22Rv1 (cell line): Measurements from ENCODE around the gene ESD.

Source experiments
- H3K27ac ChIP-seq: fragments of 450-650 bp; 2 replicates; pipeline ENCODE4 v1.5.1; 2017
- ZFX ChIP-seq: fragments of 450-650 bp; IDR thresholded peaks from 2 replicates; pipeline ENCODE4 v1.6.1; 2017; ENCODE audit warnings: antibody characterized with exemption, borderline replicate concordance
- TF ChIP-seq, protein P1 (sequence below): fragments of 450-650 bp; IDR thresholded peaks from 2 replicates; pipeline ENCODE4 v1.5.1; 2017; ENCODE audit warnings: mild to moderate bottlenecking

Gene ESD, protein sequence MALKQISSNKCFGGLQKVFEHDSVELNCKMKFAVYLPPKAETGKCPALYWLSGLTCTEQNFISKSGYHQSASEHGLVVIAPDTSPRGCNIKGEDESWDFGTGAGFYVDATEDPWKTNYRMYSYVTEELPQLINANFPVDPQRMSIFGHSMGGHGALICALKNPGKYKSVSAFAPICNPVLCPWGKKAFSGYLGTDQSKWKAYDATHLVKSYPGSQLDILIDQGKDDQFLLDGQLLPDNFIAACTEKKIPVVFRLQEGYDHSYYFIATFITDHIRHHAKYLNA

DNA sequence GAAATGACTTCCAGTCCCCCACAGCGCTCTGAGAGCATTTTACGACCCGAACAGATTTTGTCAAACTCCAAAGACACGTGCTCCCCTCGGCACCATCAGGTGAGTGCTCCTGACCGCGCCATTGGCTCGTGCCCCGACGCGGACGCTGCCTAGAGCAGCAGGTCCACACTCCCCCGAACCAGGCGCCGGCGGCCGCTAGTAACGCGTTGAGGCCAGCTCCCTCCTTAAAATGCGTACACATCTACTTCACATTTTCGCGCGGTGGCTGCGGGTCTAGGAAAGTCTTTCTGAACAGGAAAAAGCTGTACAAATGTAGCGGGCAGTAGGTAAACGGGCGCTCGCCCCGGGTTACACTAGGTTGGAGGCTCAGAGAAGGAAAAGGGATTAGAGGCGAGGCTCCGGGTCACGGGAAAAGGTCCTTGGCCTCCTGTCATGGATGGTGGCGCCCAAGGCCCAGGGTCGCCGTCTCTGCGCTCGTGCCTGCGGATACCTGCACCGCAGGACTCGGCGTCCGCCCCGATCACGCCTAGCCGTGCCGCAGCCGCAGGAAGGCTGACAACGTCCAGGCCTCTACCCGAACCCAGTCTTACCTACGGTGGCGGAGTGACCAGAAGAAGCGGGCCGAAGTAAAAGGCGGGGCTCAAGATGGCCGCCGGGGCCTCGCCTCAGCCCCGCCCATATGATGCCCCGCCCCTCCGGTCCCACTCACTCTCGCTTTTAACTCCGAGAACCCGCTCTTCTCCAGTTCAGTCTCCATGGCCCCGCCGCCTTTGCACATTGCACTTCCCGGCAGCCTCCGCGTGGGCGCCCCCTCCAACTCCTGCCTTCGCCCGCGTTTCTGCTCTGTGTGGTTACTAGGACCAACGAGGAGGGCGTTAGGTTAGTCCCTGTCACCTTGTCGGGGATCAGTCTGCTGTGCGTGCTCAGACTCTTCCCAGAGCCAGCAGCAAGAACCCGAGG, at the start of gene ESD:
TSS of gene ESD (minus strand) at position 647 of the 960 bp plus-strand sequence. CDS start 5,748 bp downstream, outside the sequence.
- TF ChIP-seq, protein P1, sequence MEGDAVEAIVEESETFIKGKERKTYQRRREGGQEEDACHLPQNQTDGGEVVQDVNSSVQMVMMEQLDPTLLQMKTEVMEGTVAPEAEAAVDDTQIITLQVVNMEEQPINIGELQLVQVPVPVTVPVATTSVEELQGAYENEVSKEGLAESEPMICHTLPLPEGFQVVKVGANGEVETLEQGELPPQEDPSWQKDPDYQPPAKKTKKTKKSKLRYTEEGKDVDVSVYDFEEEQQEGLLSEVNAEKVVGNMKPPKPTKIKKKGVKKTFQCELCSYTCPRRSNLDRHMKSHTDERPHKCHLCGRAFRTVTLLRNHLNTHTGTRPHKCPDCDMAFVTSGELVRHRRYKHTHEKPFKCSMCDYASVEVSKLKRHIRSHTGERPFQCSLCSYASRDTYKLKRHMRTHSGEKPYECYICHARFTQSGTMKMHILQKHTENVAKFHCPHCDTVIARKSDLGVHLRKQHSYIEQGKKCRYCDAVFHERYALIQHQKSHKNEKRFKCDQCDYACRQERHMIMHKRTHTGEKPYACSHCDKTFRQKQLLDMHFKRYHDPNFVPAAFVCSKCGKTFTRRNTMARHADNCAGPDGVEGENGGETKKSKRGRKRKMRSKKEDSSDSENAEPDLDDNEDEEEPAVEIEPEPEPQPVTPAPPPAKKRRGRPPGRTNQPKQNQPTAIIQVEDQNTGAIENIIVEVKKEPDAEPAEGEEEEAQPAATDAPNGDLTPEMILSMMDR = no peak
- no peak for TF ChIP-seq ZFX
- H3K27ac ChIP-seq = peak within 1 kb of the TSS; percentile 86

DNA sequence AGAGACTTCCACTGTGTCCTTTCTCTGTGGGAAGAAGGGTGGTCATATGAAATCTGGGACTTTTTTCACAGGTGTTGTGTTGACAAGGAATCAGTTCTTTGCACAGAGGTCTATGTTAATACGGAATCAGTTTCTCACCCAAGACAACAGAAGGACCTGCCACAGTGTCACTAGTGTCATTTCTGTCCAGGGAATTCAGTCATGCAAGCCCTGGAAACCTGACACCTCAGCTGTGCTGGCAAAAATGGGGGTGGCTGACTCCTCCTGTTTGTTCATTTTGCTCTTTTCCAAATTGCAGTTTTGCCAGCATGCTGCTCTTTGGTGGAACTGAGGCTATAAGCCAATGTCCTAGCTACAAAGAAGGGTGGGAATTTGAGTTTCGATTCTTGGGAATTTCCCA, 49.8 kb upstream of the ESD start:
- no peak for TF ChIP-seq ZFX
- TF ChIP-seq, protein P1 = no peak
- H3K27ac ChIP-seq = no peak overlapping the region

DNA sequence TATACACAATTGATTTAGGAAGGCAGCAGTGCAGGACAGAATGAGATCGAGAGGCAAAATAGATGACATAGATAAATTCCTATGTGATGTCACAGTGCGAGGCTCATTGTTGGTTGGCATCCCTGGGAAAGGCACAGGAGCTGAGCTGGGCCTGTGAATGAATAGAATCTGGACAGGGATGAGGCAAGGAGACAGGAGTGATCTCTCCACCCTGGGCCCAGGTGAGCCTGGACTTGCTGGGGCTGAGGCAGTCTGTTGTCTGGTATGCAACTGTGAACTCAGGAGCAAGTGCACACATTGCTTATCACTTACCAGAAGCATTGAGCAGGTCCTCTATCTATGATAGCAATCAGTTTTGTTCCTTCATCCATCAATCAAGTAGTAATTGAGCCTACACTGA, 48.2 kb upstream of the ESD start:
- TF ChIP-seq ZFX = no peak
- TF ChIP-seq, protein P1 = no peak

DNA sequence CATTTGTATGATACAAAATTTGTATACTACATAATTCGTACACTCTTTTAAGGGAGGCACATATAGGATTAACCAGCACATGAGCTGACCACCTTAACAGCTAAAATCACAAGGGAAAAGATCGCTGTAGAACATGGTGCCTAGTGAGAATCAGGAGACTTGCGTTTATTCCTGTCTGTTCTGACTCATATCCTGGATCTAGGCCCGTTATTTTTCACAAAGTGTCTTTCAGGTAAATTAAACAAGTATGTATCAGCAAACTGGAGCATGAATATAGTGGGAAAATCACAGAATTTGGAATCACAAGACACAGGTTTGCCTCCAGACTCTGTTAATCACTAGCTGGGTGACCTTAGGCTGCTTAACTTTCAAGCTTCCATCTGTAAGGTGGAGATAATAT, 47.5 kb upstream of the ESD start:
- H3K27ac ChIP-seq = no peak overlapping the region
- TF ChIP-seq ZFX = no peak
- TF ChIP-seq, protein P1 = no peak

More for the DNA sequence above, 48.2 kb upstream of the ESD start:
- no peak overlapping the region for H3K27ac ChIP-seq

DNA sequence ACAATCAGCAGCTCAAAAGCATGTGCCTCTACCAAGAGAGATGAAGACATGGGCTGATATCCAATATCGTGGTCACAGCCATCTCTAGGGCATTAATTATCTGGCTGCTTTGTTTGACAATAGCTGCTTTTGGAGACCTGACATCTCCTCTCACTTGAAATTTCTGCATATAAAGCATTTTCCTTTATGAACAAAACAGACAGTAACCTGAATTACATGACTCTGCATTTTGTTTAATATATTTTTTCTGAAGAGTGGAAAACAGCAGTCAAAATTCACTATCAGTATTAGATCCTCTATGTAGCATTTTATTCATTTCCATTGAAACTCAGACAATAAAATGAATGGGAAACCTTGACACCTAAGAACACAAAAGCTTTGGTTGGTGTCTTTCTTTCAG, 42.4 kb upstream of the ESD start:
- TF ChIP-seq, protein P1 = no peak
- no peak for TF ChIP-seq ZFX
- H3K27ac ChIP-seq = no peak overlapping the region

DNA sequence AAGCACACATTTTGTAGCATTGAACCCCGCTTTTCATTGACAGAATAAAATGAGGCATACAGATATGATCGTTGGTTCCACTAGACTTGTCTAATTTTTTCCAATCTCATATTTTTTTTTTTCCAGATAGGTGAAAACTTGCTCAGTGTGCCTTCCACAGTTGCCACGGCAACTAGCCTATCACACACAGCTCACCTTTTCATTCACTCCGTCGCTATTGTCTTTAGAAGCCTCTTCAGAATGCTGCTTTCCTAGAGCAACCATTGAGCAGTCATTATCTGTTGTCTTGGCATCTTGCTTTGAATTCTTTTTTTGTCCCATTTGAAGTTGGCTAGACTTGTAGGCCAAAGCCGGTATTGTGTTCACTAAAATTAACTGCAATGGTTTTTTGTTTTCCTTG, 37.7 kb upstream of the ESD start:
- H3K27ac ChIP-seq = no peak overlapping the region
- no peak for TF ChIP-seq ZFX
- TF ChIP-seq, protein P1 = no peak
